Activated B cell treated with CpG ODN at 0.5 μM for 24 hours (primary cell): ENCODE data around the gene RAP1GAP2. TPM values are rescaled to one million over a fixed set of nuclear protein-coding genes. Genes with fewer than 3 reads are reported as not detected.

Experiments used
- ATAC-seq: fragments of 200-7000 bp; cut with Tn5 transposase; one replicate; pipeline ENCODE4 v1.10.0; 2021; ENCODE audit warnings: low read depth, mild to moderate bottlenecking, moderate library complexity
- CTCF ChIA-PET: fragments of 350-600 bp; sonication (Branson Sonifier 250); formaldehyde crosslinking; loops from one replicate; lab custom pipeline; 2021; ENCODE audit warnings: antibody characterized with exemption; lab: Charles Lee
- POLR2A ChIA-PET: fragments of 350-600 bp; sonication (Branson Sonifier 250); formaldehyde crosslinking; loops from one replicate; lab custom pipeline; 2021; ENCODE audit warnings: antibody characterized with exemption; lab: Charles Lee
- DNase-seq: peaks from one replicate; pipeline ENCODE4 v3.0.0; 2022
- H3K27ac Mint-ChIP-seq: one replicate; pipeline ENCODE4 v1.8.0; 2020; ENCODE audit warnings: mixed read lengths
- H3K27me3 Mint-ChIP-seq: one replicate; pipeline ENCODE4 v1.8.0; 2021; ENCODE audit warnings: mixed read lengths
- H3K36me3 Mint-ChIP-seq: one replicate; pipeline ENCODE4 v1.8.0; 2021; ENCODE audit warnings: low read depth, mixed read lengths
- H3K4me1 Mint-ChIP-seq: one replicate; pipeline ENCODE4 v1.8.0; 2021; ENCODE audit warnings: mixed read lengths
- H3K4me3 Mint-ChIP-seq: one replicate; pipeline ENCODE4 v1.8.0; 2020; ENCODE audit warnings: mild to moderate bottlenecking, mixed read lengths
- H3K9me3 Mint-ChIP-seq: one replicate; pipeline ENCODE4 v1.8.0; 2020; ENCODE audit warnings: mixed read lengths
- intact Hi-C: fragments of 100-400 bp; cut with micrococcal nuclease; formaldehyde crosslinking; loops from one replicate; pipeline ENCODE4 v1.15.1; 2024
- total RNA-seq: library from RNA; stranded (reverse); gene quantifications from 2 replicates; pipeline ENCODE4 v1.2.3, GENCODE V29; 2022
- TF ChIP-seq, protein P1 (sequence below): fragments of 200-600 bp; IDR thresholded peaks from one replicate; pipeline ENCODE4 v1.8.0; 2022; ENCODE audit warnings: antibody characterized with exemption, mild to moderate bottlenecking

RAP1GAP2 gene
- total RNA-seq, 1 donor from 2014 or later, result 2.6 TPM

DNA sequence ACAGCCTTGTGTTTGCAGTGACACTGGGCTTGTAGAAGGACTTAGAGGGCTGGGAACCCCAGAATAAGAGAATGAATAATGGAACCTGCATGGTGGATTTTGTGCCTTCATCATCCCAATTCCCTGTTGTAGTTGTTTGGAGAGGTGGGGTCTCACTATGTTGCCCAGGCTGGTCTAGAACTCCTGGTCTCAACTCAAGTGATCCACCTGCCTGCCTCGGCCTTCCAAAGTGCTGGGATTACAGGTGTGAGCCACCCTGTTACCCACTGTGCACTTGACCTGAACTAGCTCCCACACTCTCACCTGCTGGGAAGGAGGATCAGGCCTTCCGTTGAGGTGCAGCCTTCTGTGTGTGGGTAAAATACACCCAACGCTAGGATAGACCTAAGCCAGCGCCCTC lies 55.4 kb downstream of the RAP1GAP2 start:
- DNase-seq, result no peak
- no peak overlapping the region for H3K4me3 Mint-ChIP-seq
- H3K36me3 Mint-ChIP-seq, result no peaks in the 10 kb centered on the region
- ChIA-PET CTCF (interaction anchor here (0.7 to 2.5 kb wide), 4 partner anchors 79 to 338 kb away, joined by 3 to 14 read pairs (median 4); no protein-coding TSS in a partner anchor), POLR2A (interaction anchor here (1.1 kb wide), 1 partner anchor 37 kb away, joined by 7 read pairs; no protein-coding TSS in a partner anchor)
- no peak for ATAC-seq
- H3K4me1 Mint-ChIP-seq, result peaks cover 29% of the 10 kb centered on the region
- TF ChIP-seq, protein P1, sequence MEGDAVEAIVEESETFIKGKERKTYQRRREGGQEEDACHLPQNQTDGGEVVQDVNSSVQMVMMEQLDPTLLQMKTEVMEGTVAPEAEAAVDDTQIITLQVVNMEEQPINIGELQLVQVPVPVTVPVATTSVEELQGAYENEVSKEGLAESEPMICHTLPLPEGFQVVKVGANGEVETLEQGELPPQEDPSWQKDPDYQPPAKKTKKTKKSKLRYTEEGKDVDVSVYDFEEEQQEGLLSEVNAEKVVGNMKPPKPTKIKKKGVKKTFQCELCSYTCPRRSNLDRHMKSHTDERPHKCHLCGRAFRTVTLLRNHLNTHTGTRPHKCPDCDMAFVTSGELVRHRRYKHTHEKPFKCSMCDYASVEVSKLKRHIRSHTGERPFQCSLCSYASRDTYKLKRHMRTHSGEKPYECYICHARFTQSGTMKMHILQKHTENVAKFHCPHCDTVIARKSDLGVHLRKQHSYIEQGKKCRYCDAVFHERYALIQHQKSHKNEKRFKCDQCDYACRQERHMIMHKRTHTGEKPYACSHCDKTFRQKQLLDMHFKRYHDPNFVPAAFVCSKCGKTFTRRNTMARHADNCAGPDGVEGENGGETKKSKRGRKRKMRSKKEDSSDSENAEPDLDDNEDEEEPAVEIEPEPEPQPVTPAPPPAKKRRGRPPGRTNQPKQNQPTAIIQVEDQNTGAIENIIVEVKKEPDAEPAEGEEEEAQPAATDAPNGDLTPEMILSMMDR, result no peak
- no peaks in the 10 kb centered on the region for H3K9me3 Mint-ChIP-seq
- H3K27me3 Mint-ChIP-seq, result peaks cover 35% of the 10 kb centered on the region
- H3K27ac Mint-ChIP-seq, result no peak overlapping the region
- intact Hi-C loops, result loop anchor here (2.0 kb wide), 1 partner anchor 15 kb away; no protein-coding TSS in a partner anchor

GRCh38 chr17:2852221-2852620 lies 56.0 kb downstream of the RAP1GAP2 start:
- peaks cover 39% of the 10 kb centered on the region for H3K27me3 Mint-ChIP-seq
- ChIA-PET CTCF (interaction anchor here (0.8 to 2.5 kb wide), 3 partner anchors 78 to 161 kb away, joined by 3 to 14 read pairs (median 6); no protein-coding TSS in a partner anchor), POLR2A (interaction anchor here (0.6 to 1.1 kb wide), 3 partner anchors 37 to 1881 kb away, joined by 3 to 7 read pairs (median 4); no protein-coding TSS in a partner anchor)
- TF ChIP-seq, protein P1, result no peak
- no peak for ATAC-seq
- no peak overlapping the region for H3K27ac Mint-ChIP-seq
- peak overlapping the region; percentile 62 for H3K4me3 Mint-ChIP-seq
- no peak for DNase-seq
- no peaks in the 10 kb centered on the region for H3K36me3 Mint-ChIP-seq
- H3K4me1 Mint-ChIP-seq, result peaks cover 29% of the 10 kb centered on the region
- no peaks in the 10 kb centered on the region for H3K9me3 Mint-ChIP-seq
- intact Hi-C loops, result loop anchor here (2.0 kb wide), 1 partner anchor 15 kb away; no protein-coding TSS in a partner anchor

- no peak for DNase-seq
- Mint-ChIP-seq H3K4me3 (peak overlapping the region; percentile 62), H3K9me3 (no peaks in the 10 kb centered on the region), H3K4me1 (peaks cover 25% of the 10 kb centered on the region), H3K36me3 (no peaks in the 10 kb centered on the region), H3K27me3 (peaks cover 38% of the 10 kb centered on the region), H3K27ac (no peak overlapping the region)
- TF ChIP-seq, protein P1, result no peak
- ATAC-seq, result no peak
- POLR2A ChIA-PET, result interaction anchor here (0.6 to 1.1 kb wide), 4 partner anchors 8 to 1882 kb away, joined by 3 to 7 read pairs (median 4); no protein-coding TSS in a partner anchor
- intact Hi-C loops, result loop anchor here (2.0 kb wide), 1 partner anchor 16 kb away; no protein-coding TSS in a partner anchor
- CTCF ChIA-PET, result interaction anchor here (0.8 to 2.5 kb wide), 3 partner anchors 78 to 160 kb away, joined by 3 to 14 read pairs (median 6); no protein-coding TSS in a partner anchor
Observed at GRCh38 chr17:2852729-2853282, 56.6 kb downstream of the RAP1GAP2 start.

GRCh38 chr17:2853283-2854142 lies 57.3 kb downstream of the RAP1GAP2 start:
- Mint-ChIP-seq H3K36me3 (peaks cover 3% of the 10 kb centered on the region), H3K4me3 (peak overlapping the region; percentile 82), H3K27me3 (peaks cover 42% of the 10 kb centered on the region), H3K9me3 (no peaks in the 10 kb centered on the region), H3K27ac (no peak overlapping the region), H3K4me1 (peaks cover 20% of the 10 kb centered on the region)
- intact Hi-C loops, result loop anchor here (2.0 kb wide), 1 partner anchor 17 kb away; no protein-coding TSS in a partner anchor
- TF ChIP-seq, protein P1, result no peak
- ChIA-PET CTCF (interaction anchor here (2.5 kb wide), 1 partner anchor 159 kb away, joined by 14 read pairs; no protein-coding TSS in a partner anchor), POLR2A (interaction anchor here (0.6 to 1.1 kb wide), 3 partner anchors 9 to 151 kb away, joined by 3 to 6 read pairs (median 4); no protein-coding TSS in a partner anchor)
- peak; percentile 37 for DNase-seq
- peak; percentile 49 for ATAC-seq
